ENCODE data around the gene SP1.

DNA sequence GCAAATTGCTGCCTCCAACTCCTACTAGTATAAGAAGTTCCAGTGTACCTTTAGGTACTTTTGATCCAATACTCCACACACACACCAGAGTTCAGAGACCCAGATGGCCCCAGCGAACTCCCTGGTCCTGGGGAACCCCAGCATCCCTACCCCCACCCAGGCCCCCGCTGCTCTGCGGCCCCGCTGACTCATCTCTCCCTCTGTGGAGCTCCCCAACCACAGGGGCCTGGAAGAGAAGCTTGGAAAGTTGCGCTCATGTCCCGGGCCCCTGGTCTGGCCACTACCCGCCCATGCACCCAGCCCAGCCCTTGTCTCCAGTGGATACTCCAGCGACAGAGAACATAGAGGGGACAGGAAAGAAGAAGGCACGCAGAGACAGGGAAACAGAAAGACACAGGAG, 39.6 kb upstream of the SP1 start:
- TF ChIP-seq POLR2A (IDR thresholded peaks at IDR 0.05) (no peak), CTCF (IDR thresholded peaks at IDR 0.05) (no peak)
